GM23338 (cell line): ENCODE results near the gene GKN2.

Source experiments
- CREB1 ChIP-seq: fragments of 250-450 bp; sonication (Bioruptor Pico); IDR thresholded peaks from 2 replicates; pipeline ENCODE4 v1.5.0; 2020; ENCODE audit warnings: low read depth, mild to moderate bottlenecking, moderate library complexity
- CTCF ChIP-seq, 2 experiments: fragments of 200-600 bp in 1 of 2; sonication (generic) in 1 of 2; conservative IDR thresholded peaks; 2 replicates each; pipeline versions ENCODE4 v1.5.1 to v1.6.1; 2016 to 2017; ENCODE audit warnings: antibody characterized with exemption in 2 of 2, low read depth in 2 of 2, mild to moderate bottlenecking in 2 of 2, moderate library complexity in 1 of 2
- ETS1 ChIP-seq: IDR thresholded peaks from 2 replicates; pipeline ENCODE4 v1.6.1; 2016; ENCODE audit warnings: antibody characterized with exemption
- EZH2 ChIP-seq: fragments of 200-600 bp; sonication (generic); IDR thresholded peaks from one replicate; pipeline ENCODE4 v1.8.0; 2017; ENCODE audit warnings: antibody characterized with exemption, mild to moderate bottlenecking, low read depth; ENCODE audit not compliant: unreplicated experiment
- EZH2phosphoT487 ChIP-seq: fragments of 200-600 bp; sonication (generic); IDR thresholded peaks from one replicate; pipeline ENCODE4 v1.8.1; 2018; ENCODE audit warnings: antibody characterized with exemption; ENCODE audit not compliant: unreplicated experiment
- JUNB ChIP-seq: IDR thresholded peaks from one replicate; pipeline ENCODE4 v1.6.1; 2016; ENCODE audit warnings: antibody characterized with exemption; ENCODE audit not compliant: unreplicated experiment
- NANOG ChIP-seq: IDR thresholded peaks from 2 replicates; pipeline ENCODE4 v1.6.1; 2016; ENCODE audit warnings: antibody characterized with exemption, borderline replicate concordance
- POLR2AphosphoS5 ChIP-seq: IDR thresholded peaks from 2 replicates; pipeline ENCODE4 v1.6.1; 2016; ENCODE audit warnings: antibody characterized with exemption, low read depth
- REST ChIP-seq: IDR thresholded peaks from one replicate; pipeline ENCODE4 v1.6.1; 2018; ENCODE audit warnings: antibody characterized with exemption; ENCODE audit not compliant: unreplicated experiment
- STAT1 ChIP-seq: IDR thresholded peaks from one replicate; pipeline ENCODE4 v1.6.1; 2016; ENCODE audit warnings: antibody characterized with exemption; ENCODE audit not compliant: unreplicated experiment
- ZNF114 ChIP-seq: fragments of 250-450 bp; sonication (Bioruptor Pico); IDR thresholded peaks from 2 replicates; pipeline ENCODE4 v1.5.0; 2020; ENCODE audit warnings: mild to moderate bottlenecking, moderate library complexity
- ZNF462 ChIP-seq: fragments of 250-450 bp; sonication (Bioruptor Pico); IDR thresholded peaks from 2 replicates; pipeline ENCODE4 v1.5.0; 2020; ENCODE audit warnings: mild to moderate bottlenecking, moderate library complexity

- no peak for TF ChIP-seq CTCF (conservative IDR thresholded peaks at IDR 0.05; ENCODE audit: low read depth in 2 of 2)
- no peak for TF ChIP-seq ETS1
- no peak for TF ChIP-seq POLR2AphosphoS5
- TF ChIP-seq EZH2, result no peak
- TF ChIP-seq ZNF114 (CRISPR knock-in tag), result no peak
- no peak for TF ChIP-seq EZH2phosphoT487
- TF ChIP-seq CREB1 (CRISPR knock-in tag), result no peak
- no peak for TF ChIP-seq REST
- TF ChIP-seq JUNB, result no peak
- TF ChIP-seq NANOG, result no peak
- TF ChIP-seq ZNF462 (CRISPR knock-in tag), result no peak
- no peak for TF ChIP-seq STAT1
These were observed 23.2 kb upstream of the GKN2 start for GRCh38 chr2:68975844-68976243.
